DLD1 (cell line): ENCODE measurements around the gene ABHD12B.

ENCODE experiments used
- in situ Hi-C: cut with HindIII; loops from 2 replicates; pipeline ENCODE4 v1.10.0; 2017; ENCODE audit warnings: low sequenced_read_pairs

The ABHD12B gene

GRCh38 chr14:50837850-50838470 is 33.9 kb upstream of the ABHD12B start:
- in situ Hi-C loops = no loop called here

GRCh38 chr14:50839048-50839447 is 32.8 kb upstream of the ABHD12B start:
- in situ Hi-C loops = no loop called here

GRCh38 chr14:50839691-50840090 is 32.2 kb upstream of the ABHD12B start:
- in situ Hi-C loops = no loop called here

GRCh38 chr14:50844391-50844790 is 27.5 kb upstream of the ABHD12B start:
- in situ Hi-C loops = no loop called here

- in situ Hi-C loops = no loop called here
These were observed 26.7 kb upstream of the ABHD12B start for GRCh38 chr14:50845166-50845565.

GRCh38 chr14:50846226-50846880 is 25.5 kb upstream of the ABHD12B start:
- in situ Hi-C loops = no loop called here

GRCh38 chr14:50853891-50854290 is 18.0 kb upstream of the ABHD12B start:
- in situ Hi-C loops = no loop called here

- in situ Hi-C loops = no loop called here
These were observed 17.3 kb upstream of the ABHD12B start for GRCh38 chr14:50854521-50854920.

GRCh38 chr14:50855558-50855957 is 16.3 kb upstream of the ABHD12B start:
- in situ Hi-C loops = no loop called here

GRCh38 chr14:50856660-50857059 is 15.2 kb upstream of the ABHD12B start:
- in situ Hi-C loops = no loop called here

GRCh38 chr14:50859296-50859624 is 12.6 kb upstream of the ABHD12B start:
- in situ Hi-C loops = no loop called here

GRCh38 chr14:50860478-50861086 is 11.3 kb upstream of the ABHD12B start:
- in situ Hi-C loops = no loop called here

GRCh38 chr14:50862036-50862570 is 9.8 kb upstream of the ABHD12B start:
- in situ Hi-C loops = no loop called here

- in situ Hi-C loops = no loop called here
These were observed 7.6 kb upstream of the ABHD12B start for GRCh38 chr14:50864237-50864636.

- in situ Hi-C loops = no loop called here
These were observed 6.9 kb upstream of the ABHD12B start for GRCh38 chr14:50864946-50865345.

GRCh38 chr14:50865391-50866076 is 6.3 kb upstream of the ABHD12B start:
- in situ Hi-C loops = no loop called here

- in situ Hi-C loops = no loop called here
These were observed 625 bp upstream of the ABHD12B start for GRCh38 chr14:50871228-50871627.

GRCh38 chr14:50874757-50875156 is 2.9 kb downstream of the ABHD12B start:
- in situ Hi-C loops = no loop called here

- in situ Hi-C loops = no loop called here
These were observed 3.7 kb downstream of the ABHD12B start for GRCh38 chr14:50875359-50876070.

GRCh38 chr14:50882932-50883826 is 11.3 kb downstream of the ABHD12B start:
- in situ Hi-C loops = no loop called here
